H1 (cell line): ENCODE data around the gene POGZ. TPM values are rescaled to one million over a fixed set of nuclear protein-coding genes. Genes with fewer than 3 reads are reported as not detected.

Experiments used
- CTCF ChIA-PET: fragments of 300-600 bp; sonication (Branson Sonifier 250); formaldehyde crosslinking; loops from one replicate; lab custom pipeline; 2021; ENCODE audit not compliant: partially characterized antibody; lab: Charles Lee
- POLR2A ChIA-PET: fragments of 300-600 bp; sonication (Branson Sonifier 250); formaldehyde crosslinking; loops from one replicate; lab custom pipeline; 2021; ENCODE audit warnings: inconsistent platforms; ENCODE audit not compliant: partially characterized antibody; lab: Charles Lee
- DNase-seq, 2 experiments: peaks; one replicate each; pipeline versions ENCODE4 v3.0.0 to v3.0.0-alpha.2; 2010 to 2022; ENCODE audit warnings: low spot score in 2 of 2, low read depth in 1 of 2, mixed read lengths in 1 of 2
- FAIRE-seq: peaks from 2 replicates; lab custom pipeline; 2011; peaks lifted over from hg19 to GRCh38; lab: Jason Lieb, UNC
- H2AFZ ChIP-seq: 2 replicates; pipeline ENCODE4 v1.8.1; 2012; ENCODE audit warnings: low read length, inconsistent platforms
- H2AK5ac ChIP-seq: 2 replicates; pipeline ENCODE4 v1.6.1; 2013; ENCODE audit warnings: low read depth, low read length
- H2BK120ac ChIP-seq: replicated peaks from 2 replicates; pipeline ENCODE3; 2013; ENCODE audit warnings: low read depth, low read length, inconsistent platforms
- H2BK12ac ChIP-seq: 2 replicates; pipeline ENCODE4 v1.6.1; 2013; ENCODE audit warnings: low read depth, low read length
- H2BK15ac ChIP-seq: 2 replicates; pipeline ENCODE4 v1.6.1; 2013; ENCODE audit warnings: low read length
- H2BK20ac ChIP-seq: 2 replicates; pipeline ENCODE4 v1.6.1; 2013; ENCODE audit warnings: low read length
- H2BK5ac ChIP-seq: 2 replicates; pipeline ENCODE4 v1.6.1; 2013; ENCODE audit warnings: low read depth, low read length
- H3K14ac ChIP-seq: 2 replicates; pipeline ENCODE4 v1.6.1; 2013; ENCODE audit warnings: inconsistent platforms; ENCODE audit not compliant: insufficient read length
- H3K18ac ChIP-seq: 2 replicates; pipeline ENCODE4 v1.6.1; 2013; ENCODE audit warnings: low read length; ENCODE audit errors: extremely low read depth
- H3K23ac ChIP-seq: 2 replicates; pipeline ENCODE4 v1.6.1; 2013; ENCODE audit warnings: inconsistent platforms; ENCODE audit not compliant: insufficient read length
- H3K23me2 ChIP-seq: 2 replicates; pipeline ENCODE4 v1.6.1; 2013; ENCODE audit warnings: low read depth, low read length
- H3K27ac ChIP-seq: 2 replicates; pipeline ENCODE4 v1.6.1; 2011; ENCODE audit warnings: low read depth, low read length, inconsistent platforms
- H3K27me3 ChIP-seq, 4 experiments: replicated peaks in 1 of 4; 1 replicate in 1 of 4; 2 replicates in 3 of 4; pipeline versions ENCODE4 v1.6.1 to v1.8.1; 2011 to 2013; ENCODE audit warnings: low read length in 3 of 4, mild to moderate bottlenecking in 3 of 4, inconsistent platforms in 2 of 4, mixed read lengths in 2 of 4, moderate library complexity in 1 of 4; ENCODE audit not compliant: control insufficient read depth in 3 of 4, insufficient read depth in 3 of 4; ENCODE audit errors: extremely low read depth in 1 of 4
- H3K36me3 ChIP-seq, 4 experiments: 2 replicates each; pipeline versions ENCODE4 v1.6.1 to v1.8.1; 2011 to 2013; ENCODE audit warnings: mild to moderate bottlenecking in 4 of 4, low read length in 3 of 4, moderate library complexity in 2 of 4, control low read depth in 1 of 4, inconsistent platforms in 1 of 4; ENCODE audit not compliant: insufficient read depth in 4 of 4, control insufficient read depth in 2 of 4
- H3K4ac ChIP-seq: replicated peaks from 2 replicates; pipeline ENCODE3; 2013; ENCODE audit warnings: low read length, low read depth, mixed read lengths, inconsistent platforms; ENCODE audit not compliant: insufficient read length
- H3K4me1 ChIP-seq, 4 experiments: replicated peaks in 1 of 4; 1 replicate in 1 of 4; 2 replicates in 3 of 4; pipeline versions ENCODE4 v1.6.1 to v1.8.1; 2011 to 2013; ENCODE audit warnings: low read length in 3 of 4, inconsistent platforms in 2 of 4, mixed read lengths in 1 of 4; ENCODE audit not compliant: insufficient read depth in 4 of 4, control insufficient read depth in 3 of 4
- H3K4me2 ChIP-seq, 2 experiments: 2 replicates each; pipeline versions ENCODE4 v1.6.1 to v1.8.1; 2011 to 2013; ENCODE audit warnings: low read depth in 2 of 2, low read length in 2 of 2, control low read depth in 1 of 2, inconsistent platforms in 1 of 2, mild to moderate bottlenecking in 1 of 2; ENCODE audit not compliant: insufficient read depth in 1 of 2
- H3K4me3 ChIP-seq, 4 experiments: fragments of 200-600, 300-600 bp in 1 of 4; sonication (generic), shearing (Covaris generic), sonication (Bioruptor Twin) in 1 of 4; 2 replicates each; pipeline versions ENCODE4 v1.5.1 to v1.8.1; 2011 to 2016; ENCODE audit warnings: low read length in 4 of 4, low read depth in 3 of 4, control low read depth in 2 of 4, inconsistent platforms in 2 of 4, mild to moderate bottlenecking in 2 of 4, mixed read lengths in 1 of 4, moderate library complexity in 1 of 4; ENCODE audit not compliant: insufficient read depth in 2 of 4; ENCODE audit errors: extremely low read depth in 1 of 4
- H3K56ac ChIP-seq: replicated peaks from 2 replicates; pipeline ENCODE3; 2013; ENCODE audit warnings: low read depth, mild to moderate bottlenecking, mixed read lengths, low read length, inconsistent platforms; ENCODE audit not compliant: insufficient read length
- H3K79me1 ChIP-seq: 2 replicates; pipeline ENCODE4 v1.6.1; 2013; ENCODE audit warnings: low read depth, low read length, control low read depth
- H3K79me2 ChIP-seq, 2 experiments: 2 replicates each; pipeline versions ENCODE4 v1.6.1 to v1.8.1; 2012 to 2013; ENCODE audit warnings: low read length in 2 of 2, mild to moderate bottlenecking in 2 of 2, inconsistent platforms in 1 of 2; ENCODE audit not compliant: insufficient read depth in 2 of 2, control insufficient read depth in 1 of 2
- H3K9ac ChIP-seq, 4 experiments: replicated peaks in 1 of 4; 1 replicate in 1 of 4; 2 replicates in 3 of 4; pipeline versions ENCODE4 v1.6.1 to v1.8.1; 2011 to 2013; ENCODE audit warnings: low read depth in 3 of 4, low read length in 3 of 4, control low read depth in 2 of 4, mild to moderate bottlenecking in 2 of 4, moderate library complexity in 2 of 4, inconsistent platforms in 1 of 4; ENCODE audit errors: extremely low read depth in 1 of 4
- H3K9me3 ChIP-seq, 2 experiments: 2 replicates each; pipeline versions ENCODE4 v1.6.1 to v1.8.1; 2012 to 2013; ENCODE audit warnings: mild to moderate bottlenecking in 2 of 2, moderate library complexity in 2 of 2, control low read depth in 1 of 2, inconsistent platforms in 1 of 2, low read depth in 1 of 2, low read length in 1 of 2, mixed read lengths in 1 of 2; ENCODE audit not compliant: insufficient read depth in 2 of 2
- H4K20me1 ChIP-seq, 2 experiments: replicated peaks in 1 of 2; 2 replicates each; pipeline versions ENCODE3 to v1.8.1; 2011 to 2013; ENCODE audit warnings: inconsistent platforms in 2 of 2, low read length in 2 of 2, mild to moderate bottlenecking in 1 of 2; ENCODE audit not compliant: insufficient read depth in 2 of 2, control insufficient read depth in 1 of 2
- H4K5ac ChIP-seq: 2 replicates; pipeline ENCODE4 v1.6.1; 2013; ENCODE audit warnings: low read length, low read depth, mixed read lengths, inconsistent platforms; ENCODE audit not compliant: insufficient read length
- H4K8ac ChIP-seq: 2 replicates; pipeline ENCODE4 v1.8.0; 2013; ENCODE audit warnings: mild to moderate bottlenecking, moderate library complexity, low read length, inconsistent platforms; ENCODE audit not compliant: insufficient read depth; ENCODE audit errors: extremely low read depth
- H4K91ac ChIP-seq: replicated peaks from 2 replicates; pipeline ENCODE3; 2013; ENCODE audit warnings: low read length, mixed read lengths, inconsistent platforms; ENCODE audit not compliant: insufficient read length
- ATF3 ChIP-seq: IDR thresholded peaks from 2 replicates; pipeline ENCODE4 v1.6.1; 2011; ENCODE audit warnings: low read depth, mild to moderate bottlenecking, low read length; ENCODE audit not compliant: insufficient read depth
- CEBPB ChIP-seq: IDR thresholded peaks from 2 replicates; pipeline ENCODE4 v1.6.1; 2012; ENCODE audit warnings: low read depth, low read length
- CTBP2 ChIP-seq: IDR thresholded peaks from 2 replicates; pipeline ENCODE4 v1.7.0; 2011; ENCODE audit warnings: borderline replicate concordance, mild to moderate bottlenecking, moderate library complexity, mixed read lengths, low read length; ENCODE audit not compliant: insufficient read depth, insufficient read length
- EP300 ChIP-seq, 2 experiments: IDR thresholded peaks; 1 replicate in 1 of 2; 2 replicates in 1 of 2; pipeline ENCODE4 v1.6.1; 2011 to 2012; ENCODE audit warnings: low read depth in 2 of 2, low read length in 2 of 2, mild to moderate bottlenecking in 2 of 2, borderline replicate concordance in 1 of 2, inconsistent platforms in 1 of 2, moderate library complexity in 1 of 2
- FOSL1 ChIP-seq: IDR thresholded peaks from 2 replicates; pipeline ENCODE4 v1.6.1; 2011; ENCODE audit warnings: mild to moderate bottlenecking, low read depth, low read length, moderate library complexity; ENCODE audit not compliant: insufficient read depth
- JUN ChIP-seq: IDR thresholded peaks from 2 replicates; pipeline ENCODE4 v1.6.1; 2011; ENCODE audit warnings: low read depth, mild to moderate bottlenecking, improper control_type of control experiment, low read length
- KDM5A ChIP-seq: fragments of 200-600 bp; IDR thresholded peaks from 2 replicates; pipeline ENCODE4 v1.7.1; 2012; ENCODE audit warnings: mild to moderate bottlenecking, low read length, inconsistent platforms, mixed read lengths
- PHF8 ChIP-seq: fragments of 200-600 bp; sonication (generic); conservative IDR thresholded peaks from 2 replicates; pipeline ENCODE4 v1.7.1; 2012; ENCODE audit warnings: low read depth, mild to moderate bottlenecking, inconsistent platforms, low read length, moderate library complexity
- POU5F1 ChIP-seq: IDR thresholded peaks from 2 replicates; pipeline ENCODE4 v1.6.1; 2011; ENCODE audit warnings: low read depth, mild to moderate bottlenecking, low read length, moderate library complexity
- SIX5 ChIP-seq: IDR thresholded peaks from 2 replicates; pipeline ENCODE4 v1.6.1; 2011; ENCODE audit warnings: mild to moderate bottlenecking, low read depth, low read length
- TAF7 ChIP-seq: optimal IDR thresholded peaks from 2 replicates; pipeline ENCODE3; 2011; ENCODE audit warnings: low read depth, mild to moderate bottlenecking, inconsistent platforms, low read length, moderate library complexity, borderline replicate concordance
- WGBS, 2 experiments: shearing (Covaris generic) in 1 of 2; methylation state at CpG; one replicate each; pipeline versions ENCODE4 v1.1.6 to v1.1.7; 2013 to 2015; ENCODE audit warnings: low lambda C conversion rate in 2 of 2, mixed read lengths in 2 of 2, inconsistent platforms in 1 of 2, low coverage in 1 of 2, missing lambda C conversion rate in 1 of 2; ENCODE audit not compliant: insufficient replicate concordance in 2 of 2, insufficient coverage in 1 of 2, insufficient read length in 1 of 2; ENCODE audit errors: extremely low coverage in 1 of 2, missing lambda C conversion rate in 1 of 2; 5-methylcytosine and 5-hydroxymethylcytosine counted together
- polyA plus RNA-seq, 7 experiments: library from polyadenylated mRNA; depleted of rRNA in 3 of 7; stranded (reverse) in 5 of 7; unstranded in 2 of 7; fragments of >200 nt in 5 of 7; fragments of 200-250 nt in 2 of 7; gene quantifications; 1 replicate in 5 of 7; 2 replicates in 1 of 7; 4 replicates in 1 of 7; pipeline versions ENCODE4 v1.2.1 to v1.2.3, GENCODE V29; 2011 to 2013; ENCODE audit warnings: missing spikeins in 2 of 7, mixed read lengths in 2 of 7
- total RNA-seq: library from RNA; stranded (reverse); fragmentation: NEBNext Ultra II Directional; extraction: Animal tissue kit (Norgen Biotek cat#: 25700); gene quantifications from 2 replicates; pipeline ENCODE4 v1.2.1, GENCODE V29; 2021
- TF ChIP-seq, protein P1 (sequence below): IDR thresholded peaks from 2 replicates; pipeline ENCODE4 v1.6.1; 2012; ENCODE audit warnings: inconsistent platforms

Gene POGZ
- total and polyA plus RNA-seq, 2 of the 8 experiments (the other 6 are each of a cell fraction or from before 2014, with no cell fraction given) = 66.4 to 105 TPM

- H3K27me3 ChIP-seq = no peaks in the 10 kb centered on the region
- H2BK120ac ChIP-seq = no peak overlapping the region
- H3K4ac ChIP-seq = no peak overlapping the region
- H2AFZ ChIP-seq = 0 out of 2 replicates have a peak overlapping the region, but pooled peaks have one; percentile 15
- no peak overlapping the region for H3K56ac ChIP-seq
- no peaks in the 10 kb centered on the region for H3K79me2 ChIP-seq
- H3K36me3 ChIP-seq = no peaks in the 10 kb centered on the region
- no peak overlapping the region for H3K18ac ChIP-seq
- H3K79me1 ChIP-seq = no peaks in the 10 kb centered on the region
- H2BK5ac ChIP-seq = no peak overlapping the region
- H3K4me1 ChIP-seq = no peaks in the 10 kb centered on the region; a peak in 2 of 7 replicates
- ChIA-PET CTCF (interaction anchor here (0.6 to 2.7 kb wide), 10 partner anchors 9 to 171 kb away, joined by 3 to 11 read pairs (median 3); partner anchors contain the start of gene POGZ), POLR2A (interaction anchor here (0.8 to 8.6 kb wide), 8 partner anchors 9 to 134 kb away, joined by 3 to 91 read pairs (median 4); partner anchors contain the start of genes CGN and POGZ)
- no peak overlapping the region for H2BK15ac ChIP-seq
- FAIRE-seq = no peak
- H3K4me2 ChIP-seq = no peak overlapping the region
- H3K9me3 ChIP-seq = no peaks in the 10 kb centered on the region
- no peak overlapping the region for H3K14ac ChIP-seq
- H3K23ac ChIP-seq = no peak overlapping the region
- no peaks in the 10 kb centered on the region for H3K23me2 ChIP-seq
- no peak overlapping the region for H2BK12ac ChIP-seq
- no peak for DNase-seq
- H3K9ac ChIP-seq = no peak overlapping the region
- no peak overlapping the region for H3K4me3 ChIP-seq
- WGBS, 2 experiments = 85% methylated on average over 3 of the region's 3 CpGs; no CpG with 5 or more reads in 1 of the 2 experiments
- H4K20me1 ChIP-seq = no peaks in the 10 kb centered on the region
- no peak overlapping the region for H4K8ac ChIP-seq
- H3K27ac ChIP-seq = no peak overlapping the region
- no peak overlapping the region for H4K5ac ChIP-seq
- H4K91ac ChIP-seq = no peak overlapping the region
- H2BK20ac ChIP-seq = no peak overlapping the region
- no peak overlapping the region for H2AK5ac ChIP-seq
- TF ChIP-seq TAF7 (no peak), EP300 (IDR thresholded peaks at IDR 0.05; ENCODE audit: borderline replicate concordance in 1 of 2, low read depth in 2 of 2, low read length in 2 of 2) (no peak), JUN (no peak), ATF3 (no peak), PHF8 (no peak), FOSL1 (no peak), POU5F1 (no peak), CTBP2 (no peak), CEBPB (no peak), SIX5 (no peak), KDM5A (no peak)
- TF ChIP-seq, protein P1, sequence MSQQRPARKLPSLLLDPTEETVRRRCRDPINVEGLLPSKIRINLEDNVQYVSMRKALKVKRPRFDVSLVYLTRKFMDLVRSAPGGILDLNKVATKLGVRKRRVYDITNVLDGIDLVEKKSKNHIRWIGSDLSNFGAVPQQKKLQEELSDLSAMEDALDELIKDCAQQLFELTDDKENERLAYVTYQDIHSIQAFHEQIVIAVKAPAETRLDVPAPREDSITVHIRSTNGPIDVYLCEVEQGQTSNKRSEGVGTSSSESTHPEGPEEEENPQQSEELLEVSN = no peak
Observed at GRCh38 chr1:151474745-151475144, 15.5 kb upstream of the POGZ start.
